HepG2 (cell line): ENCODE results near the gene PARVB. TPM values are rescaled to one million over a fixed set of nuclear protein-coding genes. Genes with fewer than 3 reads are reported as not detected.

Experiments used
- ATAC-seq: fragments of 200-7000 bp; cut with Tn5 transposase; 3 replicates; pipeline ENCODE4 v1.9.1; 2020; ENCODE audit warnings: mild to moderate bottlenecking, moderate library complexity
- BruUV-seq: library from RNA; stranded (reverse); fragments of 400-500 nt; replicated peaks from 2 replicates; lab custom pipeline; 2021; lab: Mats Ljungman, UMichigan
- CTCF ChIA-PET: fragments of 300-600 bp; formaldehyde crosslinking; extraction: SDS; loops from one replicate; lab custom pipeline; 2021; ENCODE audit warnings: low total read pairs, inconsistent platforms, low intra/inter-chr PET ratio; lab: Yijun Ruan, JAX
- POLR2A ChIA-PET: fragments of 350-600 bp; sonication (Branson Sonifier 250); formaldehyde crosslinking; loops from one replicate; lab custom pipeline; 2020; ENCODE audit warnings: antibody characterized with exemption, inconsistent platforms; lab: Yijun Ruan, JAX
- DNase-seq: peaks from one replicate; pipeline ENCODE4 v3.0.0-alpha.2; 2015; ENCODE audit warnings: low spot score
- FAIRE-seq: peaks from 3 replicates; lab custom pipeline; 2011; peaks lifted over from hg19 to GRCh38; lab: Jason Lieb, UNC
- H2AFZ ChIP-seq: one replicate; pipeline ENCODE4 v1.6.1; 2011; ENCODE audit warnings: low read length, inconsistent platforms
- H3K27ac ChIP-seq: fragments of 300-600 bp; 3 replicates; pipeline ENCODE4 v1.8.0; 2011; ENCODE audit warnings: mixed run types, mild to moderate bottlenecking, mixed read lengths, low read length, inconsistent platforms; ENCODE audit not compliant: insufficient read depth; ENCODE audit errors: extremely low read length
- H3K27me3 ChIP-seq, 2 experiments: fragments of 200-600 bp in 1 of 2; 2 replicates in 1 of 2; 3 replicates in 1 of 2; pipeline versions ENCODE4 v1.6.0 to v1.8.0; 2011; ENCODE audit warnings: low read length in 2 of 2, mild to moderate bottlenecking in 2 of 2, moderate library complexity in 2 of 2, inconsistent platforms in 1 of 2; ENCODE audit not compliant: insufficient read depth in 2 of 2, control insufficient read depth in 1 of 2
- H3K36me3 ChIP-seq, 2 experiments: fragments of 200-600 bp in 1 of 2; replicated peaks in 1 of 2; 2 replicates in 1 of 2; 3 replicates in 1 of 2; pipeline versions ENCODE4 v1.5.1 to v1.8.0; 2011; ENCODE audit warnings: low read length in 2 of 2, inconsistent platforms in 1 of 2; ENCODE audit not compliant: insufficient read depth in 2 of 2, control insufficient read depth in 1 of 2
- H3K4me1 ChIP-seq: 2 replicates; pipeline ENCODE4 v1.5.1; 2012; ENCODE audit warnings: low read length, inconsistent platforms; ENCODE audit not compliant: insufficient read depth
- H3K4me2 ChIP-seq: 2 replicates; pipeline ENCODE4 v1.6.0; 2011; ENCODE audit warnings: low read depth, low read length, inconsistent platforms
- H3K4me3 ChIP-seq, 3 experiments: fragments of 200-600 bp in 1 of 3; sonication (generic), shearing (Covaris generic) in 1 of 3; replicated peaks in 1 of 3; 2 replicates each; pipeline ENCODE4 v1.5.1; 2011 to 2016; ENCODE audit warnings: low read length in 3 of 3, inconsistent platforms in 2 of 3, low read depth in 2 of 3, mild to moderate bottlenecking in 2 of 3, control low read depth in 1 of 3, mixed read lengths in 1 of 3; ENCODE audit not compliant: insufficient read depth in 1 of 3
- H3K79me2 ChIP-seq: one replicate; pipeline ENCODE4 v1.6.1; 2011; ENCODE audit warnings: low read length, inconsistent platforms; ENCODE audit not compliant: insufficient read depth
- H3K9ac ChIP-seq: 2 replicates; pipeline ENCODE4 v1.6.0; 2011; ENCODE audit warnings: mild to moderate bottlenecking, low read depth, low read length, inconsistent platforms; ENCODE audit not compliant: insufficient read depth
- H3K9me3 ChIP-seq: 2 replicates; pipeline ENCODE4 v1.5.1; 2012; ENCODE audit warnings: mild to moderate bottlenecking, low read length
- H4K20me1 ChIP-seq: 2 replicates; pipeline ENCODE4 v1.6.0; 2011; ENCODE audit warnings: inconsistent platforms, mild to moderate bottlenecking, low read length, moderate library complexity; ENCODE audit not compliant: insufficient read depth
- AHR ChIP-seq: IDR thresholded peaks from 2 replicates; pipeline ENCODE4 v1.6.1; 2018; ENCODE audit warnings: missing genetic modification reagents, missing compliant biosample characterization
- CHCHD3 ChIP-seq: sonication (generic); formaldehyde crosslinking; IDR thresholded peaks from 2 replicates; pipeline ENCODE4 v1.8.0; 2022; ENCODE audit warnings: mild to moderate bottlenecking, missing genetic modification reagents, moderate library complexity
- ERF ChIP-seq: IDR thresholded peaks from 2 replicates; pipeline ENCODE4 v1.6.1; 2018; ENCODE audit warnings: missing biosample characterization, missing genetic modification reagents
- HOXA3 ChIP-seq: sonication (generic); formaldehyde crosslinking; IDR thresholded peaks from 2 replicates; pipeline ENCODE4 v1.5.0; 2020; ENCODE audit warnings: missing genetic modification reagents
- ISX ChIP-seq: sonication (generic); formaldehyde crosslinking; conservative IDR thresholded peaks from 2 replicates; pipeline ENCODE4 v1.5.0; 2020; ENCODE audit warnings: missing genetic modification reagents
- PAWR ChIP-seq: sonication (generic); formaldehyde crosslinking; IDR thresholded peaks from 2 replicates; pipeline ENCODE4 v1.4.0; 2020; ENCODE audit warnings: missing genetic modification reagents, mild to moderate bottlenecking, borderline replicate concordance
- SIX1 ChIP-seq: sonication (generic); formaldehyde crosslinking; IDR thresholded peaks from 2 replicates; pipeline ENCODE4 v1.4.0; 2020; ENCODE audit warnings: missing genetic modification reagents, borderline replicate concordance
- TGIF2 ChIP-seq: IDR thresholded peaks from 2 replicates; pipeline ENCODE4 v1.6.1; 2016; ENCODE audit warnings: control low read depth, missing compliant biosample characterization
- ZNF142 ChIP-seq: sonication (generic); formaldehyde crosslinking; IDR thresholded peaks from 2 replicates; pipeline ENCODE4 v1.4.0; 2020; ENCODE audit warnings: missing genetic modification reagents
- ZNF225 ChIP-seq: sonication (generic); formaldehyde crosslinking; IDR thresholded peaks from 2 replicates; pipeline ENCODE4 v1.4.0; 2020; ENCODE audit warnings: mild to moderate bottlenecking, missing genetic modification reagents
- ZNF354B ChIP-seq: sonication (generic); formaldehyde crosslinking; IDR thresholded peaks from 2 replicates; pipeline ENCODE4 v1.8.0; 2022; ENCODE audit warnings: mild to moderate bottlenecking, missing genetic modification reagents
- ZNF567 ChIP-seq: sonication (generic); formaldehyde crosslinking; IDR thresholded peaks from 2 replicates; pipeline ENCODE4 v1.8.1; 2023; ENCODE audit warnings: mild to moderate bottlenecking, missing genetic modification reagents, borderline replicate concordance
- ZNF589 ChIP-seq: sonication (generic); formaldehyde crosslinking; conservative IDR thresholded peaks from 2 replicates; pipeline ENCODE4 v1.8.0; 2022; ENCODE audit warnings: mild to moderate bottlenecking, moderate library complexity, missing genetic modification reagents
- ZNF609 ChIP-seq: sonication (generic); formaldehyde crosslinking; IDR thresholded peaks from 2 replicates; pipeline ENCODE4 v1.4.0; 2020; ENCODE audit warnings: mild to moderate bottlenecking, missing genetic modification reagents, borderline replicate concordance
- ZNF703 ChIP-seq: sonication (generic); formaldehyde crosslinking; IDR thresholded peaks from 2 replicates; pipeline ENCODE4 v1.5.1; 2020; ENCODE audit warnings: missing genetic modification reagents, mild to moderate bottlenecking, moderate library complexity, borderline replicate concordance
- ZNF773 ChIP-seq: sonication (generic); formaldehyde crosslinking; IDR thresholded peaks from 2 replicates; pipeline ENCODE4 v1.4.0; 2020; ENCODE audit warnings: missing genetic modification reagents, borderline replicate concordance
- WGBS: methylation state at CpG from one replicate; pipeline ENCODE4 v1.1.6; 2017; ENCODE audit warnings: low lambda C conversion rate; 5-methylcytosine and 5-hydroxymethylcytosine counted together
- in situ Hi-C: cut with HindIII; loops from 2 replicates; pipeline ENCODE4 v1.10.0; 2017; ENCODE audit warnings: low pct_unique_long_range_greater_than_20kb; ENCODE audit not compliant: extremely low pct_ligation_motif_present
- intact Hi-C: fragments of 100-400 bp; cut with micrococcal nuclease; formaldehyde crosslinking; loops from one replicate; pipeline ENCODE4 v1.10.0; 2022; ENCODE audit not compliant: unreplicated experiment
- polyA plus RNA-seq, 8 experiments: library from polyadenylated mRNA; depleted of rRNA in 3 of 8; stranded (reverse) in 7 of 8; unstranded in 1 of 8; fragments of >200 nt; fragmentation: Illumina TruSeq in 4 of 8; extraction: Trizol in 4 of 8; gene quantifications; 2 replicates each; pipeline versions ENCODE4 v1.2.1 to v1.2.3, GENCODE V29; 2011 to 2016; ENCODE audit warnings: low read depth in 4 of 8, missing spikeins in 1 of 8, mixed read lengths in 1 of 8; ENCODE audit not compliant: insufficient read depth in 1 of 8
- total RNA-seq, 5 experiments: library from RNA; depleted of rRNA; stranded (reverse); fragments of >200 nt; fragmentation: Illumina TruSeq; extraction: Trizol; gene quantifications; 2 replicates each; pipeline ENCODE4 v1.2.3, GENCODE V29; 2016; ENCODE audit warnings: low read depth in 1 of 5

PARVB gene
- total and polyA plus RNA-seq, 2 of the 13 experiments (the other 11 are each of a cell fraction or from before 2014, with no cell fraction given), result 0.11 to 0.15 TPM

GRCh38 chr22:43978558-43978957 is 45.5 kb upstream of the PARVB start:
- BruUV-seq, result no TSS peak
- TF ChIP-seq ISX (no peak), ZNF354B (no peak), ZNF225 (CRISPR knock-in tag) (no peak), HOXA3 (CRISPR knock-in tag) (no peak), SIX1 (CRISPR knock-in tag) (no peak), AHR (CRISPR knock-in tag) (no peak), CHCHD3 (no peak), ZNF609 (CRISPR knock-in tag) (no peak), ZNF703 (CRISPR knock-in tag) (no peak), ZNF589 (CRISPR knock-in tag) (no peak), ZNF142 (CRISPR knock-in tag) (no peak), ZNF773 (CRISPR knock-in tag) (no peak), ERF (CRISPR knock-in tag) (no peak), ZNF567 (no peak), TGIF2 (CRISPR knock-in tag) (no peak), PAWR (CRISPR knock-in tag) (no peak)

More at GRCh38 chr22:43978558-43978957, 45.5 kb upstream of the PARVB start:
- no peaks in the 10 kb centered on the region for H3K79me2 ChIP-seq
- ChIA-PET POLR2A (no interaction called here), CTCF (no interaction called here)
- H4K20me1 ChIP-seq, result no peaks in the 10 kb centered on the region
- ATAC-seq, result no peak
- DNase-seq, result no peak
- FAIRE-seq, result no peak
- peaks cover 23 to 80% of the 10 kb centered on the region in 2 experiments; a peak in 4 of 5 replicates for H3K36me3 ChIP-seq
- no peak overlapping the region for H3K4me2 ChIP-seq
- H3K27me3 ChIP-seq, result no peaks in the 10 kb centered on the region
- no peak overlapping the region for H3K9ac ChIP-seq
- intact Hi-C loops, result no loop called here
- no peaks in the 10 kb centered on the region for H3K4me1 ChIP-seq
- no peaks in the 10 kb centered on the region for H3K9me3 ChIP-seq
- in situ Hi-C loops, result no loop called here
- H2AFZ ChIP-seq, result no peak overlapping the region
- H3K4me3 ChIP-seq, result no peak overlapping the region
- no peak overlapping the region for H3K27ac ChIP-seq
- 98% methylated on average over 4 of the region's 4 CpGs for WGBS
